GM18868 (cell line): ENCODE data around the gene CYP27C1.
"Not testable (repeated sequence)": the region's sequence is repeated elsewhere in the genome, so short reads cannot be mapped to it uniquely, and the experiment has no call there.

ENCODE experiments used
- ATAC-seq: cut with Tn5 transposase; IDR thresholded peaks from one replicate; pipeline ENCODE4 v1.9.1; 2021; ENCODE audit warnings: mild to moderate bottlenecking, moderate library complexity; ENCODE audit not compliant: unreplicated experiment

CYP27C1 gene

GRCh38 chr2:127224135-127224534 lies 4.0 kb upstream of the CYP27C1 start:
- not testable (repeated sequence) for ATAC-seq

GRCh38 chr2:127220768-127221527 lies 849 bp upstream of the CYP27C1 start:
- no peak for ATAC-seq

GRCh38 chr2:127219171-127220070 lies 678 bp downstream of the CYP27C1 start:
- ATAC-seq = no peak

- no peak for ATAC-seq
Observed at GRCh38 chr2:127218812-127219170, 1.3 kb downstream of the CYP27C1 start.

- no peak for ATAC-seq
Observed at GRCh38 chr2:127217470-127218325, 2.4 kb downstream of the CYP27C1 start.

- ATAC-seq = no peak
Observed at GRCh38 chr2:127216593-127216992, 3.5 kb downstream of the CYP27C1 start.

GRCh38 chr2:127216095-127216494 lies 4.0 kb downstream of the CYP27C1 start:
- ATAC-seq = no peak

GRCh38 chr2:127214201-127214600 lies 5.9 kb downstream of the CYP27C1 start:
- not testable (repeated sequence) for ATAC-seq

- ATAC-seq = no peak
Observed at GRCh38 chr2:127208313-127208712, 11.8 kb downstream of the CYP27C1 start.

- no peak for ATAC-seq
Observed at GRCh38 chr2:127205218-127206125, 14.6 kb downstream of the CYP27C1 start.

- no peak for ATAC-seq
Observed at GRCh38 chr2:127201452-127201851, 18.6 kb downstream of the CYP27C1 start.

- no peak for ATAC-seq
Observed at GRCh38 chr2:127200962-127201361, 19.1 kb downstream of the CYP27C1 start.

GRCh38 chr2:127199223-127199622 lies 20.9 kb downstream of the CYP27C1 start:
- no peak for ATAC-seq

- ATAC-seq = peak; percentile 87
Observed at GRCh38 chr2:127197475-127198385, 22.4 kb downstream of the CYP27C1 start.

GRCh38 chr2:127196998-127197397 lies 23.1 kb downstream of the CYP27C1 start:
- ATAC-seq = peak; percentile 65

GRCh38 chr2:127196549-127196948 lies 23.6 kb downstream of the CYP27C1 start:
- no peak for ATAC-seq

GRCh38 chr2:127195140-127196074 lies 24.7 kb downstream of the CYP27C1 start:
- ATAC-seq = no peak

GRCh38 chr2:127194447-127194846 lies 25.7 kb downstream of the CYP27C1 start:
- no peak for ATAC-seq
